Smooth muscle cell of bladder (primary cell): ENCODE measurements around the gene GRID2. TPM values are rescaled to one million over a fixed set of nuclear protein-coding genes. Genes with fewer than 3 reads are reported as not detected.

Experiments used
- total RNA-seq: library from RNA; depleted of rRNA; stranded (reverse); fragments of >200 nt; gene quantifications from 2 replicates; pipeline ENCODE4 v1.2.3, GENCODE V29; 2014

GRID2 gene
- total RNA-seq, result not detected in 2 replicates

DNA sequence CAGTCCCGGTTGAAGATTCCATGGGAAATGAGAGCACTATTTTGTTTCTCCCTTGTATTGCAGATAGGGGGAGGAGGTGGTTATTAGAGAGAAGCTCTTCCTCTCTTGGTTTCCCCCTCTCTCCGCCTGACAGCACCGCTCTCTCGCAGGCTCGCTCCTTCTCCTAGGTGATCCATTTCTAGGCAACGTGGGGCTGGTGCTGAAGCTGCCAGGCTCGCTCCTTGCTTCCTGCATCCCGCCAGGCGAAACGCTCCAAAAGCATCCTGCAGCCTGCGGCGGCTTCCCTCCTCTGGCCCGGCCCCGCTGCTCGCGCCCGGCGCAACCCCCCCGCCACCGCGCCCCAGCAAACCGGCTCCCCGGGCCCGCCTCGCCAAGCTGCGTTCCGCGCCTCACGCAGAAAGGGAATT, at the start of gene GRID2:
TSS of gene GRID2 (plus strand) at position 346 of the 407 bp plus-strand sequence.

